ENCODE measurements around the gene RERE.
A peak's percentile ranks its signal among the peaks of the same experiment; 100 is the strongest.

Gene RERE

GRCh38 chr1:8435569-8436071 is 381.8 kb downstream of the RERE start:
- DNase-seq = no peak

GRCh38 chr1:8434101-8434500 is 383.3 kb downstream of the RERE start:
- no peak for DNase-seq

DNA sequence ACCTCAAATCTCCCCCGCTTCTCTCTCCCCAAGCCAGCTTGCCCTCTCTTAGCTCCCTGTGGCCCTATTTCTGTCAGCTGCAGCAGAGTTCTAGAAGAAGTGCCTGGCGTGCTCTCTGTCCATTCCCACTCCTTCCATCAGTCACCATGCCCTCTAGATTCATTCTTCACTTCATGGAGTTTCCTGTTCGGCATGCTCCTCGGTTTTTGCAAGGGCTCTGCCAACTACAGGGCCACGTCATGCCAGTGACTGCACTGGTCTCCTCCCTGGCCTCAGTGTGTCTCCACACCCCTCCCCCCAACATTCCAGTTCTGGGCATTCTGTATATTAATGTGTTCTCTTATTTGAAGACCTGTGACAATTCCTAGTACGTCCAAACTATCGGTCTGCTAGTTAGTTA is 385.7 kb downstream of the RERE start:
- no peak for DNase-seq

- no peak for DNase-seq
These were observed 386.4 kb downstream of the RERE start for GRCh38 chr1:8431019-8431418.

- no peak for DNase-seq
These were observed 387.0 kb downstream of the RERE start for GRCh38 chr1:8430476-8430875.

DNA sequence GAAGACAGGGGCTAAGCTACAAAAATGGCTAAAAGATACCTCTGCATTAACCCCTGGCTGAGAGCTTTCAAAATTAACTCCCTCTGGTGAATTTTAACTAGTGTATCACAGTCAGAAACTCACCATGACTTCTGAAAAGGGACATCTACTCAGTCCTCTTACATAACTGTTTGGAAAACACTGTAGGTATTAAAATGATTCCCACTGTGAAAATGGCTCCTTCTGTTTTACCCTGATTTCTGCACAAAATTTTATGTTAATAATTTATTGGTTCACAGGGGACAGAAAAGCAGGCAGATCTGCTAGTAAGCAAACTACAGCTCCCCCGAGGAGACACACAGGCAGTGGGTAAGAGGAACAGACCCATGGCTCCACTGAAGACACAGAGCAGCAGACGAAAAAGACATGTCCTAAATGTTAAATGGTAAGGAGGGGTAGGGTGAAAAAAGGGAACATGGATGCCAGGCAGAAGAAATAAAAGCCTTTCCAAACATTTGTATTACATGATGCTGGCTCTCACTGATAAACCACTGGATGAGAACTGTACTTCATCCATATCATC is 387.8 kb downstream of the RERE start:
- DNase-seq = no peak

DNA sequence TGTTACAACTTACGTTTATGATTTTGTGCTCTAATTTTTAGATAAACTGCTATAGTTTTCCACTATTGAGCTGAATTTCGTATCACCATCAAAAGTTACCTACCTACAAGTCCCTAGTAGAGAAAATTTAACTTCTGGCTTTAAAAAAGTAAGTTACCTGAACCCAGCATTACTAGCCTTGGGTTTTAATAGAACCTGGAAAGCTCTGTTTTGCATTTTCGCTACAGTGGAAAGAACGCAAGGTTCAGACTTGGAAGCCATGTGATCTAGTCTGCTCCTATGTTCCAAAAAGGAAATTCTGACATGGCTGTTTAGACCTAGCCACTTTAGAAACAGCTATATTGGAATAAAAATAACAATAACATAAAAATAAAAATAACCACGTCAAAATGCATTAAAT is 389.0 kb downstream of the RERE start:
- no peak for DNase-seq

- no peak for DNase-seq
These were observed 389.5 kb downstream of the RERE start for GRCh38 chr1:8427986-8428385.

DNA sequence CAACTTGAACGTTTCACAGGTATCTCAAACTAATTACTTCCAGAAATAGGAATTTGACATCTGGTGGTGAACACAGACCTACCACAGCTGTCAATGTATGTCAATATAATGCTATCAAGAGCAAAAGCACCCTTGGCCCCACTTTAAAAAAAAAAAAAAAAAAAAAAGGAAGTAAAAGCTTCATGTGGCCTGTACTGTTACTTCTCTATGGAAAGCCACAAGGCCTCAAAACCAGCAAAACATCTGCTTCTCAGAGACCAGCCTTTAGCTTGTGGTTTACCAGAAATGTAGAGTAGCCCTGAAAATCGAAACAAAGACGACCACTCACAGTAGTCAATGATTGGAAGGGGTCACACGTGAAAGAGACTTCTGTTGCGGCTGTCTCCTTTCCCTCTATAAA is 389.9 kb downstream of the RERE start:
- no peak for DNase-seq

DNA sequence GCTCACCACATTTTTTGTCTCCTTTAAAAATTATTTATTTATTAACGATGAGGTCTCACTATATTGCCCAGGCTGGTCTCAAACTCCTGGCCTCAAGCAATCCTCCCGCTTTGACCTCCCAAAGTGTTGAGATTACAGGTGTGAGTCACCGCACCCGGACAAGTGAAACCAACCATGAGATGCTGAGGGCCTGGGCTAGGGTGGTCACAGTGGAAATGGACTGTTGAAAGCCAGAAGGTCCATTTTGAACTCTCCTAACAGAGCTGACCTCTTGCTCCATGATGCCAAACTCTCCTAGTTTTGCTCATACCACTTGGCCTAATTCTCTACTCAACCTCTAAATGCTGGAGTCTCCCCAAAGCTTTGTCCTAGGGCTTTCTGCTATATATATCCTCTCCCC is 390.4 kb downstream of the RERE start:
- DNase-seq = no peak

- no peak for DNase-seq
These were observed 391.7 kb downstream of the RERE start for GRCh38 chr1:8425781-8426161.

DNA sequence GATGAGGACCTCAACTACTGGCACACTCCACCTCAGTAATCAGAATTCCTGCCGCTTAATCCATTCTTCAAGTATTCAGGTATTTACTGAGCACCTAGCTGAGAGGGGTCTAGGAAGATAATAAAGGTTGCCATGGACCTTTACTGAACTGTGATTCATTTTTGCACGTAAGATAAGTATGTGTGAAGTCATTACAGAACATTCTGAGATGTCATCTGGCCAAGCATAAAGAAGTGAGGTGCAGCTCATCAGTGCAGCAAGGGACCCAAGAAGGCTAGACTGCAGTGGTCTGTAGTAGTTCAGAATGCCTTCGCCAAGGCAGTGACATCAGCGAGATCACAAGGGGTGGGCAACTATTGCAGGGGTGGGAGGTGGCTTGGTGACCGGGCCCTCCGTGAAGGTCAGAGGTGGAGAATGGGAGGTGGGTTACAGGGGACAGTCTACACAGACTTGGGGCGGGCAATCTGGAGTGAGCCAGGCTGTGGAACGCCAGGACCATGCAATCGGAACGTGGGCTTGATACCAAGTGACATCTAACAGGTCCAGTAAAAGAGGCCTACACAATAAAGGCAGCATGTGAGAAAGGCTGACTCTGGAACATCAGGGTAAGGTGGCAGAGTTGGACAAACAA is 392.2 kb downstream of the RERE start:
- DNase-seq = no peak

DNA sequence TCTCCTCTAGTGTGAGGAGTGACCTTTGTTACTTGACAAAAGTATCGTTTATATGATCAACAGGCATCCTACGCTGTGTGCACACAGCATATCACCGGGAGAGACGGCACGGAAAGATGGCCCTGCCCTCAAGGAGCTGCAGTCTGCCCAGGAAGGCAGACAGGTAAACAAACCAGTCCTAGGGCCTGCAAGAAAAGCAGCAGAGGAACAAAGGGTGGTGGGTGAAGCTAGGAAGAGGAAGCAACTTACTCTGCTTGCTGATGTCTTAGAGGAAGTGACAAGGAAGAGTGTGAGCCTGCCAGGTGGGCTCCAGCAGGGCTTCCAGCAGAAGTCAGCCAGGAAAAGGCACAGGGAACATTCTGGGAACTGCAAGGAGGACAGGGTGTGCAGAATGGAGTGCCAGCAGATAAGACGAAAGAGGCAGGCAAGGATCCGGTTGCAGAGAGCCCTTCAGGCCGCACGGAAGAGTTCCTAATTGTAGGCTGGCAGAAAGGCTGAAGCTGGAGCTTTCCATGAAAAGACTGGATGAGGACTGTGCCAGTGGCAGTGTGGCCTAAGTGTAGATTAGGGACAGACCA is 392.8 kb downstream of the RERE start:
- no peak for DNase-seq

- peak; percentile 45 for DNase-seq
These were observed 393.5 kb downstream of the RERE start for GRCh38 chr1:8423692-8424538.

GRCh38 chr1:8423269-8423691 is 394.2 kb downstream of the RERE start:
- DNase-seq = no peak

- DNase-seq = no peak
These were observed 394.8 kb downstream of the RERE start for GRCh38 chr1:8422510-8423268.

DNA sequence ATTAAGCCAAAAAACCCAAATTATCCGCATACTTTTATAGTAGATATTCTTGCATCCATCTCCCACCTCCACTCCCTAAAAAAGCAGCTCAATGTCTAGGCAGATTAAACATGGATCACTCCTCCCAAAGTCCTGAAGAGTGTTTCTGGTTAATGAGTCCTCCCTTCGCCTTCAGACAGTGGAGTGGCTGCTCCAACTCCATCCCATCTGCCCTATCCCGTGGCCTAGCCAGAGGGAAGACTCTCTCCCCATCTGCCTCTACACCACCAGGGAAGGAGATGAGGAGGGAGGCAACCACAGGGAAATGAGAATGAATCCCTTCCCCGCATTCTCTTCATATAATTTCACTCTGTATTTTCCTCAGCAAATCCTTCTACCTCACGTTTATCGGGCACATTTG is 395.7 kb downstream of the RERE start:
- DNase-seq = no peak

- no peak for DNase-seq
These were observed 397.1 kb downstream of the RERE start for GRCh38 chr1:8420318-8420717.

- DNase-seq = no peak
These were observed 397.6 kb downstream of the RERE start for GRCh38 chr1:8419861-8420260.

- DNase-seq = no peak
These were observed 398.3 kb downstream of the RERE start for GRCh38 chr1:8419172-8419571.

DNA sequence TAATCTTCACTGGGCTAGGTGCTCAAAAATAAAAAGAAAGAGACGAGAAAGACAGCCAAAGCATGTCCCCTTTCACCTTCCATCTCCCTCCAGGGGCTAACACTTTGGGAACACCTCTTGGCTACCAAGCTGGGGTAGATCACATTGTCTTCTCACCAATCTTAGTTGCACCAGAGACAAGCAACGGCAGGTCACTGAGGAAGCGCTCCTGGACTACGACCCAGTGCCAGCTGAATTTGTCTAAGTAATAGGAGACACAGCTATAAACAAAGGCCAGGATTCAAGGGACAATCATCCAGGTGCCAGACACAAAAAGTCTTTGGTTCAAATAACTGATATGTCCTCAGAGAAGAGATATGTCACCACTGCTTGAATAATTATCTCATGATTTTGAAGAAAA is 399.1 kb downstream of the RERE start:
- peak; percentile 26 for DNase-seq

DNA sequence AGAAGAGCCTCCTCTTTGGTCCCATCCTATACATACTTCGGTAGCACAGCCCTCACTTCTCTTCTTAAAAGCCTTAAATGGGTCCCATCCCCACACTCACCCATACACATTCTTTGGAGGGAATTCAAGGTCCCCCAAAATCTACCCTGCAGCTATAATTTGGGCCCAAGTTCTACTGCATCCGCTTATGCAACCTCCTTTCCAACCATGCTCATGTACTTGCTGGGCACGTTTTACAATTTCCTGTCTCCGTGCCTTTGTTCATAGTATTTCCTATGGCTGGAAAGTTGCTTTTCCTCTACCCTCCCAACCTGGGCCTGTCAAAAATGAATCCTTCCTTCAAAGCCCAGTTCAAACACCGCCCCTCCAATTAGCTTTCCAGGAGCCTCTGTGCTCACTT is 399.8 kb downstream of the RERE start:
- DNase-seq = no peak

- DNase-seq = no peak
These were observed 400.6 kb downstream of the RERE start for GRCh38 chr1:8416881-8417280.
